AG10803 (cell line): ENCODE measurements around the gene SETD2.

Experiments
- DNase-seq: peaks from one replicate; pipeline ENCODE4 v3.0.0; 2010; ENCODE audit warnings: low read depth
- H3K4me3 ChIP-seq: 2 replicates; pipeline ENCODE4 v1.5.1; 2011; ENCODE audit warnings: mild to moderate bottlenecking, low read length, control low read depth
- CTCF ChIP-seq: conservative IDR thresholded peaks from 2 replicates; pipeline ENCODE4 v1.5.1; 2011; ENCODE audit warnings: mild to moderate bottlenecking, low read length, control low read depth, inconsistent platforms

Gene SETD2

GRCh38 chr3:47000922-47001730 is 162.8 kb downstream of the SETD2 start:
- H3K4me3 ChIP-seq: no peak overlapping the region
- no peak for DNase-seq
- no peak for TF ChIP-seq CTCF

- H3K4me3 ChIP-seq: no peak overlapping the region
- no peak for TF ChIP-seq CTCF
- no peak for DNase-seq
These were observed 163.6 kb downstream of the SETD2 start for GRCh38 chr3:47000198-47000815.

GRCh38 chr3:46999516-47000197 is 164.3 kb downstream of the SETD2 start:
- no peak for TF ChIP-seq CTCF
- DNase-seq: no peak
- no peak overlapping the region for H3K4me3 ChIP-seq

DNA sequence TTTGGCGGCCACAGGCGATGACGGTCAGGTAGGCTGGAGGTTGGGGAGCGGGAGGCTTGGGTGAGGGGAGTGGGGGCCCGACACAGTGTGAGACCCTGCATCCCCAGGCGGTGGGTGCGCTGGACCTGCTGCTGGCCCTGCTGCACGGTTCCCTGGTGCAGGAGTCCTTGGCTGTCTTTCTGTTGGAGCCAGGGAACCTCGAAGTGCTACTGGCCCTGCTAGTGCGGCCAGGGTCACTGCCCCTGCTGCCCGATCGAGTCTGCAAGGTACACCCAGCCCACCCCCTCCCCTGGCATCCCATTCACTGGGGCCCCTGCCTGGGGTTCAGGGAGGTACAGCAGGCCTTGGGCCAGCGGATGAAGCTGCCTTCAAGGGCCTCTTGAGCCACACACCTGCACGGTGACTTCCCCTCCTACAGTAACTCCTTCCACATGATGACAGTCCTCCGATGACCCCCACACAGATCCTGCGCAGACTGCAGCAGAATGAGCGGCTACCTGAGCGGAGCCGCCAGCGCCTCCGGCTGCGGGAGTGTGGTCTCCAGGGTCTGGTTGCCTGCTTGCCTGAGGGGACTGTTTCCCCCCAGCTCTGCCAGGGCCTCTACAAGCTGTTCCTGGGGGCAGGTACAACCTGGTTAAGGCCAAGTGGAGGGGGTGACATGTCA is 164.9 kb downstream of the SETD2 start:
- DNase-seq: no peak
- TF ChIP-seq CTCF: no peak
- no peak overlapping the region for H3K4me3 ChIP-seq

DNA sequence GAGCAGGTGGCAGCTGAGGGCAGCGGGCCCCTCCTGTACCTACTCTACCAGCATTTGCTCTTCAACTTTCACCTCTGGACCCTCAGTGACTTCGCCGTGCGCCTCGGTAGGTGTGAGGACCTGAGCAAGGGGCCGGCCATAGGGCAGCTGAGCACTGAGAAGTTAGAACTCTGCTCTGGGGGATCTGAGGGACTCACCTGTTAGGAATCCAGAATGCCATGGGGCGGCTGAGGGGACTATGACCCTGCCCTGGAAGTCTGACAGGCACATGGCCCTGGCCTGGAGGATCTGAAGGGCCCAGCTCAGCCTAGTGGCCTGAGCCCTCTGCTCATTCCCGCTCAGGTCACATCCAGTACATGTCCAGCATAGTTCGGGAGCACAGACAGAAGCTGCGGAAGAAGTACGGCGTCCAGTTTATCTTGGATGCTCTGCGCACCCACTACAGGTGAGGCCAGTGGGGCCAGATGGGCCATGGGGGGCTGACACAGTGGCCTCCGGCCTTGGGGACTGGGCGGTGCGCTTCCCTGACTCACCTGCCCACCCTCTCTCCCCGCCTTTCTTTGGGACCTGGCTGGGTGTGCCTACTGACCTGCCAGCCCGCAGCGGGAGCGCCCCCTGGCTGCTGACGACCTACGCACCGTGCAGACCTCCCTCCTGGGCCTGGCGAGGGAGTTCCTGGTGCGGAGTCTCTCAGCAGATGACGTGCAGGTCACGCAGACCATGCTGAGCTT is 165.6 kb downstream of the SETD2 start:
- DNase-seq: peak; percentile 29
- TF ChIP-seq CTCF: peak; percentile 54
- no peak overlapping the region for H3K4me3 ChIP-seq

DNA sequence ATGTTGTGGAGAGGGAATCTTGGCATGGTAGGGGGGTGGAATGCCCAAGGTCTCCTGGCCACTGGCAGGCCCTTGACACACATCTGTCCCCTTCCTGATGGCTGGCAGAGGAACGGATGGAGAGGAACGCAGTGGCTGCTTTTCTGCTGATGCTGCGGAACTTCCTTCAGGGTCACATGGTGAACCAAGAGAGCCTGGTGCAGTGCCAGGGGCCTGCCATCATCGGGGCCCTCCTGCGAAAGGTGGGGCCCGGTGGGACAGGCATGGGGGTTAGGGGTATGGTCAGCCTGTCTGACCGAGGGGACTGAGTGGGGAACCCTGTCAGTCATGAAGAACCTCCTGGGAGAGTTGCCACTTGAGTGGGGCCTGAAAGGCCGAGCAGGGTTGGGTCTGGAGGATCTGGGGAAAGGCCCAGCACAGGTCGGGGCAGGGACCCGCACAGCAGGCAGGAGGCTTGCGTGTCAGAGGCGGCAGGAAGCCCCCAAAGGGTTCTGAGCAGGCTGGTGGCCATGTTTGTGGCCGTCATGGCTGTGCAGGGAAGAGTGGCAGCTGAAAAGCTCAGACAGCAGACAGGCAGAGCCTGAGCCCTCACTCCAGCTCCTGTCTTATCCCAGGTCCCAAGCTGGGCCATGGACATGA is 166.3 kb downstream of the SETD2 start:
- no peak overlapping the region for H3K4me3 ChIP-seq
- TF ChIP-seq CTCF: no peak
- no peak for DNase-seq
